ENCODE measurements around the gene PRDM2.

DNA sequence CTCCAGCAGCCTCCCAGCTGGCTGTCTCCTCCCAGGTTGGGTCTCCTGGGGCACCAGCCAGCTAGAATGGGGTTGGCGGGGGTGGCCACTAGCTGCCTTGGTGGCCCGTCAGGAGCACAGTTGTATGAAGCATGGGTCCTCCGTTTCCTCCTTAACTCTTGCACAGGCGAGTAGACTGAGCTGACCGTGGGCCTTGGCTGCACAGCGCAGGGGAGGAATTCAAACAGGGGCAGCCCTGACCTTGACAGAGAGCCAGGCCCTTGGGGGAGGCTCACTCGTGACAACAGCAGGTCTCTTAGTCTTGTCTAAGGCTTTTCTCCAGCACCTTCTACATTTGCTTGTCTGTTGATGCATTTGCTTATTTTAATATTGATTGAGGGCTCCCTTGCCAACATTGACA is 114.1 kb downstream of the PRDM2 start:
- no peak for TF ChIP-seq CTCF (IDR thresholded peaks at IDR 0.05)
- TF ChIP-seq POLR2A (IDR thresholded peaks at IDR 0.05): no peak
- TF ChIP-seq POLR2AphosphoS5 (IDR thresholded peaks at IDR 0.05): no peak
